Astrocyte (in vitro differentiated cells and primary cell): ENCODE results near the gene LINGO3.

Experiments used
- EZH2 ChIP-seq: IDR thresholded peaks from 2 replicates; pipeline ENCODE4 v1.6.1; 2012; ENCODE audit warnings: mild to moderate bottlenecking, low read length, inconsistent platforms; ENCODE audit not compliant: insufficient read depth
- TF ChIP-seq, protein P1 (sequence below): IDR thresholded peaks from 2 replicates; pipeline ENCODE4 v1.5.1; 2011; ENCODE audit warnings: low read depth, mild to moderate bottlenecking, inconsistent platforms, low read length, moderate library complexity; ENCODE audit not compliant: insufficient read depth

DNA sequence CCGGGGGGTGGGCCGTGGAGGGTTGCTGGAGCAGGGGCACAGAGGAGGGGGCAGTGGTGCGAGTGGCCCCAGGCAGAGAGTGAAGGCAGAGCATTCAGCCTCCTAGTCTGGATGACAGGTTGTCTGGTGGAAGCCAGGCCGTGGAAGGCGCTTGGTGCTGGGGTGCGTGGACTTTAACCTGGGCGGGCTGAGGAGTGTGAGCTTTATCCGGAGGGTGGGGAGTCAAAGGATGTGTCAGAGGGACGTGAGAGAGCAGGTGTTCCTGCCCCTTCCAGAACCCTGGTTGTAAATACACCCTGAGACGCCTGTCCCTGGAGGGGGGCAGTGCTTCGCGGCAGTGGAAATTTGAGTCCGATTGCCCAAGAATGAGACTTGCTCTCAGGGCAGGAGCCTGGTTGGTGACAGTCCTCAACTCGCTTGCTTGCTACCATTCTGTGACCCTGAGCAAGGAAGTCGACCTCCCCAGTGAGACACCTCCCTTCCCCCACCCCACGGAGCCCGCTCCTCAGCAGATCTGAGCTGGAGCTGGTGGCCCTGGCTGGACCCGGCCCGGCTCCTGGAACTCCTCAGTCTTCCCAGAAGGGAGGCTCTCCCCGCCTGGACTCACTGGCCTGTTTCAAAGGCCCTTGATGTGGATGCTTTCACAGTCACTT is 22.8 kb upstream of the LINGO3 start:
- TF ChIP-seq, protein P1, sequence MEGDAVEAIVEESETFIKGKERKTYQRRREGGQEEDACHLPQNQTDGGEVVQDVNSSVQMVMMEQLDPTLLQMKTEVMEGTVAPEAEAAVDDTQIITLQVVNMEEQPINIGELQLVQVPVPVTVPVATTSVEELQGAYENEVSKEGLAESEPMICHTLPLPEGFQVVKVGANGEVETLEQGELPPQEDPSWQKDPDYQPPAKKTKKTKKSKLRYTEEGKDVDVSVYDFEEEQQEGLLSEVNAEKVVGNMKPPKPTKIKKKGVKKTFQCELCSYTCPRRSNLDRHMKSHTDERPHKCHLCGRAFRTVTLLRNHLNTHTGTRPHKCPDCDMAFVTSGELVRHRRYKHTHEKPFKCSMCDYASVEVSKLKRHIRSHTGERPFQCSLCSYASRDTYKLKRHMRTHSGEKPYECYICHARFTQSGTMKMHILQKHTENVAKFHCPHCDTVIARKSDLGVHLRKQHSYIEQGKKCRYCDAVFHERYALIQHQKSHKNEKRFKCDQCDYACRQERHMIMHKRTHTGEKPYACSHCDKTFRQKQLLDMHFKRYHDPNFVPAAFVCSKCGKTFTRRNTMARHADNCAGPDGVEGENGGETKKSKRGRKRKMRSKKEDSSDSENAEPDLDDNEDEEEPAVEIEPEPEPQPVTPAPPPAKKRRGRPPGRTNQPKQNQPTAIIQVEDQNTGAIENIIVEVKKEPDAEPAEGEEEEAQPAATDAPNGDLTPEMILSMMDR: no peak
- TF ChIP-seq EZH2: no peak
